Upper lobe of left lung (tissue), 6 donors: ENCODE results near the gene MBD3. TPM values are rescaled to one million over a fixed set of nuclear protein-coding genes. Genes with fewer than 3 reads are reported as not detected.
"Not testable (repeated sequence)": the region's sequence is repeated elsewhere in the genome, so short reads cannot be mapped to it uniquely, and the experiment has no call there.

Experiments used
- ATAC-seq, 2 donors: fragments of 200-7000 bp; cut with Tn5 transposase; one replicate each; pipeline ENCODE4 v1.9.1; 2022; ENCODE audit warnings: mild to moderate bottlenecking in 2 of 2, moderate library complexity in 2 of 2; ENCODE audit not compliant: low FRiP score in 2 of 2
- DNase-seq, 2 donors: peaks; one replicate each; pipeline ENCODE4 v3.0.0-alpha.2; 2019 to 2020
- H3K27ac ChIP-seq, 4 donors: fragments of 200-600 bp; sonication (generic); one replicate each; pipeline ENCODE4 v1.5.1; 2016 to 2019
- H3K27me3 ChIP-seq, 4 donors: fragments of 200-600 bp; sonication (generic); one replicate each; pipeline ENCODE4 v1.5.1; 2017 to 2019
- H3K36me3 ChIP-seq, 4 donors: fragments of 200-600 bp; sonication (generic); one replicate each; pipeline ENCODE4 v1.5.1; 2016 to 2019
- H3K4me1 ChIP-seq, 4 donors: fragments of 200-600 bp; sonication (generic); one replicate each; pipeline ENCODE4 v1.5.1; 2018 to 2019
- H3K4me3 ChIP-seq, 4 donors: fragments of 200-600 bp; sonication (generic); one replicate each; pipeline ENCODE4 v1.5.1; 2017 to 2019; ENCODE audit warnings: mild to moderate bottlenecking in 2 of 4, moderate library complexity in 1 of 4
- H3K9me3 ChIP-seq, 4 donors: fragments of 200-600 bp; sonication (generic); one replicate each; pipeline ENCODE4 v1.5.1; 2018 to 2019
- CTCF ChIP-seq, 6 experiments: fragments of 450-650 bp in 4 of 6; fragments of 200-600 bp in 2 of 6; sonication (generic) in 2 of 6; IDR thresholded peaks; one replicate each; pipeline ENCODE4 v1.5.1; 2016 to 2019; ENCODE audit warnings: antibody characterized with exemption in 6 of 6
- EP300 ChIP-seq, 4 donors: sonication (generic); formaldehyde crosslinking; IDR thresholded peaks; one replicate each; pipeline ENCODE4 v1.5.1; 2017; ENCODE audit warnings: antibody characterized with exemption in 4 of 4, control low read depth in 2 of 4
- POLR2A ChIP-seq, 4 donors: fragments of 450-650 bp; IDR thresholded peaks; one replicate each; pipeline ENCODE4 v1.5.1; 2016 to 2017; ENCODE audit warnings: antibody characterized with exemption in 4 of 4, mild to moderate bottlenecking in 2 of 4
- POLR2AphosphoS5 ChIP-seq, 2 donors: sonication (generic); formaldehyde crosslinking; IDR thresholded peaks; one replicate each; pipeline ENCODE4 v1.5.1; 2017; ENCODE audit warnings: antibody characterized with exemption in 2 of 2
- WGBS, 2 donors: methylation state at CpG; one replicate each; pipeline ENCODE4 v1.1.5; 2017 to 2018; 5-methylcytosine and 5-hydroxymethylcytosine counted together
- total RNA-seq, 6 donors: library from RNA; depleted of rRNA in 4 of 6; stranded (reverse); fragments of >200 nt in 4 of 6; gene quantifications; one replicate each; pipeline versions ENCODE4 v1.1.0 to v1.2.1, GENCODE V29; 2016 to 2021
- donor health status: DM: no; HTN: no; CAD: no; lungs with moderate emphysema.
- donor health status: DM: no; HTN: yes; CAD: no; lungs with severe emphysema.

Gene MBD3
- total RNA-seq, 6 donors from 2014 or later = 65.1 to 158 (median 107) TPM

DNA sequence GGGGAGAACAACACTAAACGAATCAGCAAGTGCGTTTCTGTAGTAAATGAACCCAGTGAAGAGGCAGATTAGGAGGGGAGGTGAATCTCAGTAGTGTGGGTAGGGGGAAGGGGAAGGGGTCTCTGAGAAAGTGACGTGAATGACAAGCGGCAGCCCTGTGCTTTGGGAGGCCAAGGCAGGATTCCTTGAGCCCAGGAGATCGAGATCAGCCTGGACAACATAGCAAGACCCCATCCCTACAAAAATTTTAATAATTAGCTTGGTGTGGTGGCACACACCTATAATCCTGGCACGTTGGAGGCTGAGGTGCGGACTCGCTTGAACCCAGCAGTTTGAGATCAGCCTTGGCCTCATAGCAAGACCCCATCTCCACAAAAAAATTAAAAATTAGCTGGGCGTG lies 60.7 kb downstream of the MBD3 start:
- no peak for DNase-seq
- Histone ChIP-seq H3K27ac (no peak overlapping the region), H3K4me1 (no peaks in the 10 kb centered on the region), H3K4me3 (no peak overlapping the region), H3K36me3 (no peaks in the 10 kb centered on the region), H3K27me3 (peaks cover 0 to 4% (median under 1%) of the 10 kb centered on the region in 4 donors), H3K9me3 (no peaks in the 10 kb centered on the region)
- TF ChIP-seq POLR2AphosphoS5 (IDR thresholded peaks at IDR 0.05) = no peak
- 82 to 85% methylated on average over 9 of the region's 9 CpGs for WGBS, 2 donors
- no peak for ATAC-seq

DNA sequence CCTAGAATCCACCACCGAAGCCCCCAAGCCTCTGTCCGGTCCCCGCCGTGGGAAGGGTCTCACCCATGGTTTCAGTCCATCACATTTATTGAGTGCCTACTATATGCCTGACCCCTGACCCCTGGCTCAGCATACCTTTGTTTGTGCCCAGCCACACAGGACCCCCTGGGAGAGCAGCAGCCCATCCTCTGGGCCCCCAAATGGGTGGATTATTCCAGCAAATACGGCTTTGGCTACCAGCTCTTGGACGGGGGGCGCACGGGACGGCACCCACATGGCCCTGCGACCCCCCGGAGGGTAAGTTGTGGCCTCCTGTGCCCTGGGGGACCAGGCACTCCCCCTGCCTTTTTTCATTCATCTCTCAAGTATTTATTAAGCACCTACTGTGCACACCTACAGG lies 61.1 kb downstream of the MBD3 start:
- Histone ChIP-seq H3K36me3 (no peaks in the 10 kb centered on the region), H3K4me1 (no peaks in the 10 kb centered on the region), H3K27ac (no peak overlapping the region), H3K27me3 (peaks cover 0 to 4% (median under 1%) of the 10 kb centered on the region in 4 donors), H3K9me3 (no peaks in the 10 kb centered on the region), H3K4me3 (no peak overlapping the region)
- no peak for DNase-seq
- ATAC-seq = no peak
- TF ChIP-seq POLR2AphosphoS5 (IDR thresholded peaks at IDR 0.05) (no peak), CTCF (IDR thresholded peaks at IDR 0.05) (no peak), EP300 (IDR thresholded peaks at IDR 0.05) (no peak), POLR2A (IDR thresholded peaks at IDR 0.05) (no peak)
- WGBS, 2 donors = 82 to 91% methylated on average over 8 to 11 of the region's 11 CpGs

DNA sequence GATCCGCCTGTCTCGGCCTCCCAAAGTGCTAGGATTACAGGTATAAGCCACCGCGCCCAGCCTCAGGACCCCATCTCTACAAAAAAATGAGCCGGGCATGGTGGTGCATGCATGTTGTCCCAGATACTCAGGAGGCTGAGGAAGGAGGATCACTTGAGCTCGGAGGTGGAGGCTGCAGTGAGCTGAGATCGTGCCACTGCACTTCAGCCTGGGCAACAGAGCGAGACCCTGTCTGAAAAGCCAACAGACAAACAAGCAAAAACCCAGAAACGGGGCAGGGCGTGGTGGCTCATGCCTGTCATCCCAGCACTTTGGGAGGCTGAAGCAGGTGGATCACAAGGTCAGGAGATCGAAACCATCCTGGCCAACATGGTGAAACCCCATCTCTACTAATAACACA lies 61.8 kb downstream of the MBD3 start:
- not testable (repeated sequence) for H3K9me3 ChIP-seq, H3K36me3 ChIP-seq, H3K27ac ChIP-seq, H3K4me1 ChIP-seq, H3K27me3 ChIP-seq, DNase-seq, H3K4me3 ChIP-seq, ATAC-seq
- WGBS, 2 donors = 88 to 91% methylated on average over 11 of the region's 11 CpGs

DNA sequence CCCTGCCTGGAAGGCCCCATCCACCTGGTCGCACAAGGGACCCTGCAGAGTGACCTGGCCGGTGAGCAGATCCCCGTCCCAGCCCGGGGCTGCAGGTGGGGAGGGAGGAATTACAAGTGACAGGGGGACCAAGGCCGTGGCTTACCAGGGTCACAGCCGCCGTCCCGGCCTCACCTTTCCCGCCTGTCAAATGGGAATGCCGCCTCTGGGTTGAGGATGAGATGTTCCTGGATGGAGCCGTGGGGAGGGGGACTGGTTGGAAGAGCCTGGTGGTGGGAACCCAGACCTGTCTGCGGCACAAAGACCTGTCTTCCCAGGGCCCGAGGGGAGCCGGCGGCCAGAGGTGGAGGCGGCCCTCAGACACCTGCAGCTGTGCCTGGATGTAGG lies 63.2 kb downstream of the MBD3 start:
- Histone ChIP-seq H3K9me3 (no peaks in the 10 kb centered on the region), H3K4me3 (no peak overlapping the region), H3K4me1 (peaks cover 0 to under 1% (median 0%) of the 10 kb centered on the region in 4 donors), H3K36me3 (no peaks in the 10 kb centered on the region), H3K27me3 (peaks cover 0 to 21% (median 6%) of the 10 kb centered on the region in 4 donors), H3K27ac (no peak overlapping the region)
- TF ChIP-seq POLR2A (IDR thresholded peaks at IDR 0.05) (no peak), CTCF (IDR thresholded peaks at IDR 0.05) (no peak), EP300 (IDR thresholded peaks at IDR 0.05) (no peak), POLR2AphosphoS5 (IDR thresholded peaks at IDR 0.05) (no peak)
- 77 to 82% methylated on average over 9 to 16 of the region's 16 CpGs for WGBS, 2 donors
- ATAC-seq = no peak
- no peak for DNase-seq

GRCh38 chr19:1528596-1529429 lies 63.9 kb downstream of the MBD3 start:
- Histone ChIP-seq H3K36me3 (no peaks in the 10 kb centered on the region), H3K4me1 (peaks cover 0 to 7% (median 2%) of the 10 kb centered on the region in 4 donors), H3K4me3 (no peak overlapping the region), H3K9me3 (no peaks in the 10 kb centered on the region), H3K27me3 (peaks cover 0 to 28% (median 9%) of the 10 kb centered on the region in 4 donors), H3K27ac (no peak overlapping the region)
- TF ChIP-seq CTCF (IDR thresholded peaks at IDR 0.05) (no peak), POLR2A (IDR thresholded peaks at IDR 0.05) (no peak), POLR2AphosphoS5 (IDR thresholded peaks at IDR 0.05) (no peak), EP300 (IDR thresholded peaks at IDR 0.05) (no peak)
- DNase-seq = no peak
- no peak for ATAC-seq
- WGBS, 2 donors = 79 to 84% methylated on average over 11 to 20 of the region's 23 CpGs
